ENCODE results near the gene ZNF608.

GRCh38 chr5:124732428-124733328, 13.8 kb downstream of the ZNF608 start:
- TF ChIP-seq GATA2 (IDR thresholded peaks at IDR 0.05; ENCODE audit: low read depth, low read length), result no peak
- no peak for TF ChIP-seq GATA3 (IDR thresholded peaks at IDR 0.05; ENCODE audit: low read depth, low read length)
